Neural cell (in vitro differentiated cells): ENCODE measurements around the gene MYBPC3.

Experiments used
- CTCF ChIP-seq: fragments of 450-650 bp; IDR thresholded peaks from 2 replicates; pipeline ENCODE4 v1.5.1; 2014; ENCODE audit warnings: antibody characterized with exemption, mild to moderate bottlenecking, moderate library complexity; ENCODE audit not compliant: poor library complexity, severe bottlenecking
- REST ChIP-seq: IDR thresholded peaks from 2 replicates; pipeline ENCODE4 v1.6.1; 2012; ENCODE audit warnings: borderline replicate concordance

GRCh38 chr11:47289856-47290255, 62.6 kb downstream of the MYBPC3 start:
- no peak for TF ChIP-seq CTCF
- TF ChIP-seq REST, result no peak
